Left renal pelvis (tissue), 4 donors: Measurements from ENCODE around the gene NKX1-2. TPM values are rescaled to one million over a fixed set of nuclear protein-coding genes. Genes with fewer than 3 reads are reported as not detected.

Experiments
- DNase-seq, 4 donors: peaks; one replicate each; pipeline ENCODE4 v3.0.0-alpha.2; 2013; ENCODE audit warnings: low read depth in 4 of 4, low spot score in 3 of 4
- polyA plus RNA-seq, 4 donors: library from polyadenylated mRNA; unstranded; fragments of 120-200 nt; gene quantifications; one replicate each; pipeline ENCODE4 v1.2.1, GENCODE V29; 2013; ENCODE audit not compliant: insufficient read length in 4 of 4

NKX1-2 gene
- polyA plus RNA-seq, 4 donors, result not detected

GRCh38 chr10:124418726-124419501 lies 30.9 kb downstream of the NKX1-2 start, which contains the start of gene OAT:
Gene OAT, minus strand, starts transcription at chr10:124418923. Its CDS starts 6,752 bp downstream, at chr10:124412171.
- DNase-seq, result peak; percentile 92 to 95 (median 92)

- DNase-seq, result peak in 3 of 4 donors; percentile 32 to 37 (median 36)
Observed at GRCh38 chr10:124417895-124418725, 31.7 kb downstream of the NKX1-2 start.

GRCh38 chr10:124416733-124417132 lies 33.1 kb downstream of the NKX1-2 start:
- no peak for DNase-seq

GRCh38 chr10:124415210-124415609 lies 34.6 kb downstream of the NKX1-2 start:
- DNase-seq, result no peak

- no peak for DNase-seq
Observed at GRCh38 chr10:124414076-124414475, 35.8 kb downstream of the NKX1-2 start.

GRCh38 chr10:124409696-124410095 lies 40.1 kb downstream of the NKX1-2 start:
- DNase-seq, result no peak

- no peak for DNase-seq
Observed at GRCh38 chr10:124408357-124408756, 41.5 kb downstream of the NKX1-2 start.

- no peak for DNase-seq
Observed at GRCh38 chr10:124407456-124407855, 42.4 kb downstream of the NKX1-2 start.

GRCh38 chr10:124403548-124403947 lies 46.3 kb downstream of the NKX1-2 start:
- DNase-seq, result peak; percentile 60 to 78 (median 66)

- DNase-seq, result no peak
Observed at GRCh38 chr10:124402273-124402672, 47.6 kb downstream of the NKX1-2 start.

GRCh38 chr10:124401633-124402032 lies 48.2 kb downstream of the NKX1-2 start:
- no peak for DNase-seq

Other genes with a start within 250 kb of the NKX1-2 start
- 100 to 1,000 TPM in 1 of 4 donors, 10 to 100 TPM in 3; 93.4 to 121 (median 99.6) TPM for gene OAT, start 31.1 kb downstream of the NKX1-2 start, polyA plus RNA-seq
- gene LHPP, start 11.8 kb upstream of the NKX1-2 start, polyA plus RNA-seq, result 10 to 100 TPM; 15.7 to 23.9 (median 16.6) TPM